ENCODE measurements around the gene PPP1R3G.

GRCh38 chr6:5120011-5120410, 34.9 kb downstream of the PPP1R3G start:
- TF ChIP-seq CTCF (IDR thresholded peaks at IDR 0.05) (no peak), POLR2A (IDR thresholded peaks at IDR 0.05) (no peak)

Data from ovary (tissue), 3 donors.